HL-60 (cell line): ENCODE measurements around the gene INAFM2.

ENCODE experiments used
- SPI1 ChIP-seq: IDR thresholded peaks from 2 replicates; pipeline ENCODE4 v1.6.1; 2012; ENCODE audit warnings: low read depth, mild to moderate bottlenecking, borderline replicate concordance
- TF ChIP-seq, protein P1 (sequence below): IDR thresholded peaks from 2 replicates; pipeline ENCODE4 v1.6.1; 2012; ENCODE audit warnings: low read depth; ENCODE audit not compliant: insufficient replicate concordance
- TF ChIP-seq, protein P2 (sequence below): IDR thresholded peaks from one replicate; pipeline ENCODE4 v1.5.1; 2011; ENCODE audit warnings: low read length, control low read depth, inconsistent platforms; ENCODE audit not compliant: insufficient read depth

DNA sequence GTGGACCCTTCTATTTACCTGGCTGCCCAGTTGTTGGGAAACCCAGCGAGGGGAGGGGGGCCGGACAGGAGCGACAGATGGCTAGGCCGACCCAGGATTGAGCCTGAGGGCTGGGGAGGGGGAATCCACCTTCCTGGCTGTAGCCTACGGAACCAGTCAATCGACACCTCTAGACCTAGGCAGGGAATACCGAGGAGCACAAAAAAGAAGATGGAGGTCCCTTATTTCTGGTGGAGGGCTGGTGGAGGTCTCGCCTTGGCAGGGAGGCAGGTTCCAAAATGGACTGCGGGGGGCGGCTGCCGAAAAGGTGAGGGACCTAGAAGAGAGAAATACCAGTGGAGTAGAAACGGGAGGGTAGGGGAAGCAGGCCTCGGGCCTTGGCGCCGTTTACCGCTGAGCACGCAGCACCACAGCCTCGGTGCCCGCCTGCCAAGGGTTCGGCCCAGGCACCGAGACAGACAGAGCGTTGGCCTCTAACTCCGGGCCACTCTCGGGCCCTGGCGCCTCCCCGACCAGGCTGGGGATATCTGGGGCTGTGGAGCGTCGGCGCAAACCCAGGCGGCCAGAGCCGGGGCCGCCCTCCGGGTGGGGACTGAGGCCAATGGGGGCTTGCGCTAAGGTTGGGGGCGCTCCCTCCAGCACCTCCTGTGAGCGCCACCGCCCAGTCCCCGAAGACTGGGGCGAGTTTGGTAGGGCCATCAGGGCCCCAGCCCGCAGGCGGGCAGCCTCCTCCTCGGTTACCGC is 42.3 kb upstream of the INAFM2 start:
- TF ChIP-seq, protein P1, sequence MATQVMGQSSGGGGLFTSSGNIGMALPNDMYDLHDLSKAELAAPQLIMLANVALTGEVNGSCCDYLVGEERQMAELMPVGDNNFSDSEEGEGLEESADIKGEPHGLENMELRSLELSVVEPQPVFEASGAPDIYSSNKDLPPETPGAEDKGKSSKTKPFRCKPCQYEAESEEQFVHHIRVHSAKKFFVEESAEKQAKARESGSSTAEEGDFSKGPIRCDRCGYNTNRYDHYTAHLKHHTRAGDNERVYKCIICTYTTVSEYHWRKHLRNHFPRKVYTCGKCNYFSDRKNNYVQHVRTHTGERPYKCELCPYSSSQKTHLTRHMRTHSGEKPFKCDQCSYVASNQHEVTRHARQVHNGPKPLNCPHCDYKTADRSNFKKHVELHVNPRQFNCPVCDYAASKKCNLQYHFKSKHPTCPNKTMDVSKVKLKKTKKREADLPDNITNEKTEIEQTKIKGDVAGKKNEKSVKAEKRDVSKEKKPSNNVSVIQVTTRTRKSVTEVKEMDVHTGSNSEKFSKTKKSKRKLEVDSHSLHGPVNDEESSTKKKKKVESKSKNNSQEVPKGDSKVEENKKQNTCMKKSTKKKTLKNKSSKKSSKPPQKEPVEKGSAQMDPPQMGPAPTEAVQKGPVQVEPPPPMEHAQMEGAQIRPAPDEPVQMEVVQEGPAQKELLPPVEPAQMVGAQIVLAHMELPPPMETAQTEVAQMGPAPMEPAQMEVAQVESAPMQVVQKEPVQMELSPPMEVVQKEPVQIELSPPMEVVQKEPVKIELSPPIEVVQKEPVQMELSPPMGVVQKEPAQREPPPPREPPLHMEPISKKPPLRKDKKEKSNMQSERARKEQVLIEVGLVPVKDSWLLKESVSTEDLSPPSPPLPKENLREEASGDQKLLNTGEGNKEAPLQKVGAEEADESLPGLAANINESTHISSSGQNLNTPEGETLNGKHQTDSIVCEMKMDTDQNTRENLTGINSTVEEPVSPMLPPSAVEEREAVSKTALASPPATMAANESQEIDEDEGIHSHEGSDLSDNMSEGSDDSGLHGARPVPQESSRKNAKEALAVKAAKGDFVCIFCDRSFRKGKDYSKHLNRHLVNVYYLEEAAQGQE, result no peak
- TF ChIP-seq, protein P2, sequence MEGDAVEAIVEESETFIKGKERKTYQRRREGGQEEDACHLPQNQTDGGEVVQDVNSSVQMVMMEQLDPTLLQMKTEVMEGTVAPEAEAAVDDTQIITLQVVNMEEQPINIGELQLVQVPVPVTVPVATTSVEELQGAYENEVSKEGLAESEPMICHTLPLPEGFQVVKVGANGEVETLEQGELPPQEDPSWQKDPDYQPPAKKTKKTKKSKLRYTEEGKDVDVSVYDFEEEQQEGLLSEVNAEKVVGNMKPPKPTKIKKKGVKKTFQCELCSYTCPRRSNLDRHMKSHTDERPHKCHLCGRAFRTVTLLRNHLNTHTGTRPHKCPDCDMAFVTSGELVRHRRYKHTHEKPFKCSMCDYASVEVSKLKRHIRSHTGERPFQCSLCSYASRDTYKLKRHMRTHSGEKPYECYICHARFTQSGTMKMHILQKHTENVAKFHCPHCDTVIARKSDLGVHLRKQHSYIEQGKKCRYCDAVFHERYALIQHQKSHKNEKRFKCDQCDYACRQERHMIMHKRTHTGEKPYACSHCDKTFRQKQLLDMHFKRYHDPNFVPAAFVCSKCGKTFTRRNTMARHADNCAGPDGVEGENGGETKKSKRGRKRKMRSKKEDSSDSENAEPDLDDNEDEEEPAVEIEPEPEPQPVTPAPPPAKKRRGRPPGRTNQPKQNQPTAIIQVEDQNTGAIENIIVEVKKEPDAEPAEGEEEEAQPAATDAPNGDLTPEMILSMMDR, result no peak
- TF ChIP-seq SPI1, result no peak
